GM12801 (cell line): ENCODE data around the gene RORC.

Source experiments
- TF ChIP-seq, protein P1 (sequence below): IDR thresholded peaks from one replicate; pipeline ENCODE4 v1.5.1; 2011; ENCODE audit warnings: control low read depth; ENCODE audit not compliant: insufficient read length; ENCODE audit errors: extremely low read depth

The RORC gene

DNA sequence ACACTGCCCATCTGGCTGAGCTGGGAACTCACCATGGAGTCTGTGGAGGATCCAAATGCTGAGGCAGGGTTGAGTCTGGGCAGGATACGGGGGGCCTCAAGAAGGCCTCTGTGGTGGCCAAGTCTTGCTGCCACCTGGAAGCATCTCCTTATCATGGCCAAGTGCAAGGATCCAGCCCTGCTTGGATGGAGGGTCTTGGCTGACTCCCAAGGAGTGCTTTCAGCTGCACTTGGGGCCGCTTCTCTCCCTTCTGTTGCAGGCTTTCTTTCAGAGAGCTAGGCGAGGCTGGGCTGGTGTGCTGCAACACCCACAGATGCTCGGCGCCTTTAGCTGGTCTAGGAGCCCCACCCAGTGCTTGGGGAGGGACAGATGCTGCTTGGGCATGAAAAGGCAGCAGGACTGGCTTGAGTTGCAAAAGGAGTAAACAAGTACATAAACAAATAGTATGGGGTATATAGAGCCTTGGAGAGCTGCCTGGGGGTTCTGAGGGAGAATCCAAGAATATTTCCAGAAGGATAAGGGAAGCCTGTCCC, 21.9 kb upstream of the RORC start, which contains the start of gene THEM5:
Gene THEM5, minus strand, starts transcription at position 302 of the 533 bp plus-strand sequence. Its CDS starts 147 bp downstream, at position 155.
- TF ChIP-seq, protein P1, sequence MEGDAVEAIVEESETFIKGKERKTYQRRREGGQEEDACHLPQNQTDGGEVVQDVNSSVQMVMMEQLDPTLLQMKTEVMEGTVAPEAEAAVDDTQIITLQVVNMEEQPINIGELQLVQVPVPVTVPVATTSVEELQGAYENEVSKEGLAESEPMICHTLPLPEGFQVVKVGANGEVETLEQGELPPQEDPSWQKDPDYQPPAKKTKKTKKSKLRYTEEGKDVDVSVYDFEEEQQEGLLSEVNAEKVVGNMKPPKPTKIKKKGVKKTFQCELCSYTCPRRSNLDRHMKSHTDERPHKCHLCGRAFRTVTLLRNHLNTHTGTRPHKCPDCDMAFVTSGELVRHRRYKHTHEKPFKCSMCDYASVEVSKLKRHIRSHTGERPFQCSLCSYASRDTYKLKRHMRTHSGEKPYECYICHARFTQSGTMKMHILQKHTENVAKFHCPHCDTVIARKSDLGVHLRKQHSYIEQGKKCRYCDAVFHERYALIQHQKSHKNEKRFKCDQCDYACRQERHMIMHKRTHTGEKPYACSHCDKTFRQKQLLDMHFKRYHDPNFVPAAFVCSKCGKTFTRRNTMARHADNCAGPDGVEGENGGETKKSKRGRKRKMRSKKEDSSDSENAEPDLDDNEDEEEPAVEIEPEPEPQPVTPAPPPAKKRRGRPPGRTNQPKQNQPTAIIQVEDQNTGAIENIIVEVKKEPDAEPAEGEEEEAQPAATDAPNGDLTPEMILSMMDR: no peak

DNA sequence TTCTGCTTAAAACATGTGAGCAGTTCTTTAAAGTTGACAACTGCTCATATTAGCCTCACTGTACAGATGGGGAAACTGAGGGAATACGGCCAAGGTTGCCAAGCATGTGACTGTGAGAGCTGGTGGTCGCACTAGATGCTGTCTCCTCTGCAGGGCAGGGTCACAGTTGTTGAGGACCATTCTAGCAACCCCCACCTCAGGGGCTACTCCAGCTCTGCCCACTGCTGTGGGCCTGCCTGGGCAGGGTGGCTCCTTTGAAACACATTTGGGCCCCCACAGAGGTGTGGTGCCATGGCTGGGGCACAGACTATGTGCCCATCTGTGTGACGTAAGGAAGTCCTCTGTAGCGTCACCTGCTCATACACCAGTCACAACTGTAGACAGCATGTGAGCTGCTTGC, 21.1 kb upstream of the RORC start:
- TF ChIP-seq, protein P1: no peak

DNA sequence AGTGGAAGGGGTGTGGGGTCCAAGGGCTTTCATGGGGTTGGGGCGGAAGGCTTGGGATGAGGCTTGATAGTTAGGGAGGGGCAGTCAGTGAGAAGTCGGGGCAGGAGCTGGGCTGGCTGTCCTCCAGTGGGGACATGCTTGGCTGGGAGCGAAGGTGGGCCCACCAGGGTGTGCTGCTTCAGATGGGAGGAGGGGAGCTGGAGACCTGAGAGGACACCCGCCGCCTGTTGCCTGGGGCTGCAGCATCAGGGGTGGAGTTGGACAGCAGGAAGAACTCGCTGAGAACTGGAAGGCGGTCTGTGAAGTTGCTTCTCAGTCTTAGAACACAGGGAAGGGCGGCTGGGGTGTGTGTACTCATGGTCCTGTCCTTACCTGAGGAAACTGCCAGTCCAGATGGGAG, 20.3 kb upstream of the RORC start:
- TF ChIP-seq, protein P1: no peak

DNA sequence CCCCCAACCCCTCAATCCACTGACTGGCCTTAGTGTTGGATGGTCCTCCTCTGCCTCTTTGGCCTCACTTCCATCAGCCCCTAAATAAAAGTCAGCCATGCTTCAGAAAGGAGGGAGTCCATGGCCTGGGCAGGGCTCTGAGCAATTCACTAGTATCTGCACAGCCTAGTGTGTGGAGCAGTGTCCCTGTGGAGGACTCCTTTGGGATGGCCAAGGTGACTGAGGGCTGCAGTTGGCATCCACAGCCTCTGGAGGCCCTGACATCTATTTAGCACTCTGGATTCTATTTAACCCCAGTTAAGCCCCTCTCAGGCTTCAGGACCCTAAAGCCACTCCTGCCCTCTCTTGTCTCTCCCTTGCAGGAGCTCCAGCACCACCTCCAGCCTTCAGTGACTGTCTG, 18.3 kb upstream of the RORC start:
- TF ChIP-seq, protein P1: no peak

DNA sequence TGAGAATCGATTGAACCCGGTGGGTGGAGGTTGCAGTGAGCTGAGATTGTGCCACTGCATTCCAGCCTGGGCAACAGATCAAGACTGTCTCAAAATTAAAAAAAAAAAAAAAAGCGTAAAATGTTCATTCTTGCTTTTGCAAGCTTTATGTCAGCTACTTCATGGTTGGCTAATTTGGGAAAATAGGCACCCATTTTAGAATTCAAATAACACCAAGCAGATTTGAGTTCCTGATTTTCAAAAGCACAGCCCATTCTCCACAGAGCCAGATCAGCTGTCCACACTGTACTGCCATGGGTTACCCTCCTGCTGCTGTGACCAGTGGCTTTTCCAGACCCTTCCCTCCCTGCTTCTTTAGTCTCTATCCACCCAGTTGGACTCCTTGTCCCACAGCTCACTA, 17.5 kb upstream of the RORC start:
- TF ChIP-seq, protein P1: no peak

DNA sequence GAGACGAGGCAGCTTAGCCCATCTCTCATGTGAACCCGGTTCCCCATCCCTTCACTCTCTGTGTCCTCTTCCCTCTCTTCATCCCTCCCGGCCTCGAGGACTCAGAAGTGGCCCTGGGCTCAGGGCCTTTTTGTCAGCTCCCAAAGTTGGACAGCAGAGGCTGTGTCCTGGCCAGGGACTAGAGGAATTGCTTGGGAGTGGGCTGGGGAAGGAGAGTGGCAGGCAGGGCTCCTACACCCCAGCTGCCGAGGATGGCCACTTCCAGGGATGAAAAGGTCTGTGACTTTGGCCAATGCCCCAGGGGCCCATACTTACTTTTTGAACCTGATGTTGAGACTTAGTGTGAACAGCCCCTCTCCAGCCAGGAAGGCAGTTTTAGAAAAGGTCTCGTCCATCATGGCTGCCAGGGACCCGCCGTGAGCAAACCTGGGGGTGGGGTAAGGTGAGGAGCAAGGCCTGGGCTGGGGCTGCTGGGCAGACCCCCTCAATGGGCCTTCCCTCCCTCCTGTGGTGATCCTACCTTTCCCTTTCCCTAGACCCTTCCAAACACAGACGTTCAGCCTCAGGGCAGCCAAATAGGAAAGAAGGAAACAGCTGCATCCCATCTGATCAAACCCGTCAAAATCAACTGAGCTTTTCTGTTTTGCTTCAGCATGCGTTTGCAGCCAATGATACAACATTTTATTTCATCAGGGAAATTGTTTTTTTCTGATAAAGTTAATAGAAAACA, 16.4 kb upstream of the RORC start:
- TF ChIP-seq, protein P1: no peak

DNA sequence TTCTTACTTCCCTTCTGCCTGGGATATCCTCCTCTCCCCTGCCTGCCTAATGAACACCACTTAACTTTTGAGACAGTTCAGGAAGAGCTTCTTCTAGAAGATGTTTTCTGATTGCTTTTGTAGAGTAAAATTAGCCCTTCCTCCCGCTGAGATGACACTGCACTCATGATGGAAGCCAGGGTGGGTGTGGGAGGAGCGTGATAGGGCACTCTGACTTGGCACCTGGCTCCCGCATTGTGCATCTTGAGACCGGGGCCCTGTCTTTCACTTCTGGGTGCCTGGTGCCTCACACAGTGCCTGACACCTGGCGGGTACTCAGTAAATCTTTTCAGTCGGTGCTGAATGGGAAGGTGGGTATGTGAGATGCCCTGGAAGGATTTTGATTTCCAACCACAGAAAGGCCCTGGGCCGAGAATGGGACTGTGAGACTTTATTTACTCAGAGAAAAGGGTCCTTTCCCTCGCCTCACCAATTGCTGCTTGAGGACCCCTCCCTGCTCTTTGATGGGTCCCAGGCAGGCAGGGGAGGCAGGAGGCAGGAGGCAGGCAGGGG, 15.2 kb upstream of the RORC start:
- TF ChIP-seq, protein P1: no peak
